ENCODE results near the gene CCDC88C.

- TF ChIP-seq CTCF (IDR thresholded peaks at IDR 0.05) (no peak), POLR2A (IDR thresholded peaks at IDR 0.05) (no peak)
Observed at GRCh38 chr14:91420686-91421085, 3.1 kb upstream of the CCDC88C start.
